A204.1 (cell line): ENCODE measurements around the gene ACTBL2.

ENCODE experiments used
- FAIRE-seq: peaks from 2 replicates; lab custom pipeline; 2012; peaks lifted over from hg19 to GRCh38; lab: Jason Lieb, UNC

ACTBL2 gene

GRCh38 chr5:57448751-57449150, 33.9 kb downstream of the ACTBL2 start:
- no peak for FAIRE-seq

GRCh38 chr5:57448287-57448686, 34.3 kb downstream of the ACTBL2 start:
- no peak for FAIRE-seq

- no peak for FAIRE-seq
These were observed 35.0 kb downstream of the ACTBL2 start for GRCh38 chr5:57447658-57448057.

- FAIRE-seq: no peak
These were observed 35.6 kb downstream of the ACTBL2 start for GRCh38 chr5:57446966-57447365.

GRCh38 chr5:57445705-57446037, 36.9 kb downstream of the ACTBL2 start:
- no peak for FAIRE-seq

GRCh38 chr5:57445006-57445704, 37.5 kb downstream of the ACTBL2 start:
- no peak for FAIRE-seq

- FAIRE-seq: no peak
These were observed 40.4 kb downstream of the ACTBL2 start for GRCh38 chr5:57442080-57442839.

- no peak for FAIRE-seq
These were observed 41.1 kb downstream of the ACTBL2 start for GRCh38 chr5:57441557-57441956.

- no peak for FAIRE-seq
These were observed 43.0 kb downstream of the ACTBL2 start for GRCh38 chr5:57439601-57440000.

GRCh38 chr5:57437976-57438805, 44.4 kb downstream of the ACTBL2 start:
- no peak for FAIRE-seq

GRCh38 chr5:57436586-57436985, 46.0 kb downstream of the ACTBL2 start:
- FAIRE-seq: no peak

- no peak for FAIRE-seq
These were observed 46.9 kb downstream of the ACTBL2 start for GRCh38 chr5:57435701-57436134.

- FAIRE-seq: no peak
These were observed 47.9 kb downstream of the ACTBL2 start for GRCh38 chr5:57434683-57435082.

GRCh38 chr5:57434227-57434640, 48.4 kb downstream of the ACTBL2 start:
- no peak for FAIRE-seq

GRCh38 chr5:57432876-57433275, 49.7 kb downstream of the ACTBL2 start:
- peak; percentile 34 for FAIRE-seq

- no peak for FAIRE-seq
These were observed 50.9 kb downstream of the ACTBL2 start for GRCh38 chr5:57431759-57432158.
